GM18858 (cell line): ENCODE measurements around the gene CMKLR1.

Source experiments
- ATAC-seq: cut with Tn5 transposase; IDR thresholded peaks from one replicate; pipeline ENCODE4 v1.9.1; 2021; ENCODE audit not compliant: unreplicated experiment

Gene CMKLR1, protein sequence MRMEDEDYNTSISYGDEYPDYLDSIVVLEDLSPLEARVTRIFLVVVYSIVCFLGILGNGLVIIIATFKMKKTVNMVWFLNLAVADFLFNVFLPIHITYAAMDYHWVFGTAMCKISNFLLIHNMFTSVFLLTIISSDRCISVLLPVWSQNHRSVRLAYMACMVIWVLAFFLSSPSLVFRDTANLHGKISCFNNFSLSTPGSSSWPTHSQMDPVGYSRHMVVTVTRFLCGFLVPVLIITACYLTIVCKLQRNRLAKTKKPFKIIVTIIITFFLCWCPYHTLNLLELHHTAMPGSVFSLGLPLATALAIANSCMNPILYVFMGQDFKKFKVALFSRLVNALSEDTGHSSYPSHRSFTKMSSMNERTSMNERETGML

GRCh38 chr12:108338915-108339657 is at the start of gene CMKLR1:
Gene CMKLR1 (minus strand): TSS chr12:108339311. CDS start chr12:108293591, 45,720 bp downstream.
- ATAC-seq = no peak

- ATAC-seq = no peak
Observed at GRCh38 chr12:108387771-108388170, 48.7 kb upstream of the CMKLR1 start.

DNA sequence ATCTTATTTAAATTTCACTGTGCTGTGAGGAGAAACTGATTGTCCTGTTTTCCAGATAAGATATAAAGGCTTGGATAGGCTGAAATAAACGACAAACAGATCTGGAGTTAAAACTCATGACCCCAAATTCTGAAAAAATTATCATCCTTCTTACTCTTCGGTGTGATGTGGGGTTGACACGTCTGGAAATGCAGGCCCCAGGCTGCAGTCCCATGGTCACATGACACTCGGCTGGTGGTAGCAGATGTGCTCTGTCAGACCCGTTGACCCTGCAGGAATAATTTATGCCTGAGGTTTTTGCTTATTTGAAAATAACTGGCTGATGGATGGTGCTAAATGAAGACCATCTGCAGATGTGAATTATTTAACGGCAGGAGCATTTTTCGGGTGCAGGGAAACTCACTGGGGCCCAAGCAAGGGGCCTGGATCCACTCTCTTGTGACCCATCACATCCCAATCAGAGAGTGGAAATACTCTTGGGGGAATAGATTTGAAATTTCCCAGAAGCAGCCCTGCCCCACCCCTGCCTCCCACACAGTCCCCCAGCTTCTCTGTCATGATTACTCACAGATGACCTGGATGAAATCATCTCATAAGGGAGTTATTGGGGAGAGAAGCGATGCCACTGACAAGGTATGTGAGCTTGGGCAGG is 47.7 kb upstream of the CMKLR1 start:
- ATAC-seq = no peak

GRCh38 chr12:108382437-108382801 is 43.3 kb upstream of the CMKLR1 start:
- no peak for ATAC-seq

DNA sequence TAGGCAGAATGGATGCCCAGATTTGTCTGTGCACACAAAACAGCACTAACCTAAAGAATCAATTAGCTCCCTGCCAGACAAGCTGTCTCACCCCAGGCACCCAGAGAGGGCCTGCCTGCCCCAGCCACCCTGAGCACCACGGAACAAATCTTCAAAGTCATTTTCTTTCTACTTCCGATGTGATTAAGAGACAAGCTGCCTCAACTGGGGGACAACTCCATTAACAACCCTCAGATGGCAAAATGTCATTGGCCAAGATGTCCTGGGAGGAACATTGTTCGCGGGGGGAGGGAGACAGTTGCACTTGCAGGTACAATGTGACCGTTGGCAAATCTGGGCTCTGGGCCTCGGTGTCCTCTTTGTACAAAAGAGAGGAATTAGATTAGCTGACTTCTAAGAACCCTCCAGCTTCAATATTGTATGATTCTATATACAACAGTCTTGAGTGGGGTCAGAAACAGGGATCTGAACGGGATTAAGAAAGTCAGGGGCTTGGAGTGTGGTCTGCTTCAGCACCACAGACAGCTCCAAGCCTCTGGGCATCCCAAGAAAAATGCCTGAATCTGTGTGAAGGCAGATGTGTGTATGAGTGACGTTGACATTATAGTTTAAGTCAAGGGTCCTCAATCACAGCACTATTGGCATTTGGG is 42.8 kb upstream of the CMKLR1 start:
- ATAC-seq = no peak

DNA sequence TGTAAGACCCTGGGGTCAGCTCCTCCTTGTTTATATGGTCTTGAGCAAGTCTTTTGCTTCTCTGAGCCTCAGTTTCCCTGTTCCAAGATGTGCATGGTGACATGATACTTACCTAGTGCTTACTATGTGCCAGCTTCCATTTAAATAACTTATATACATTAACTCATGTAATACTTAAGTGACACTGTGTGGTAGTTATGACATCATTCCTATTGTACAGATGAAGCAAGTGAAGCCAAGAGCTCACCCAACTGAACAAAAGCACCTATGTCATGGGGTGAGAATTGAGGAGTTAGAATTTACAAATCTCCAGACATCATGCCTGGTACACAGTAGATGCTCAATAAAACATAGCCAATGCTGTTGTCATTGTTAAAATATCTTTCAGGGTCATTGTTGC is 41.3 kb upstream of the CMKLR1 start:
- no peak for ATAC-seq

DNA sequence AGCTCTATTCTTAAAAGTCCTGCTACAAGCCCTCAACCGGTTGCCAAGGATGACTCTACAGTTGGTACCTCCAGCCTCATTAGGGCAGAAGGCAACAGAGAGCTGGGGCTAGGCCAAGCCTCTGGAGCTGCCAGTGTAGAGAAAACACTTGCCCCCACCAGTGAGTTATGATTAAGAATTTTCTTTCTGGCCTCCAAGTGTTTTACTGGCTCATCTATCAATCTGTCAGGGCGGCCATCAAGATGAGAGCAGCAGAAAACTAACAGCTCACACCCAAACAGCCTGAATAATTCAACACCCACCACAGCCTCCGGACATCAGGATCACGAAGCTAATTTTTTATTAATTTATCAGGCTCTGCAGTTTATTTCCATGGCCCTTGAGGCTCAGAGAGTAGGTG is 40.7 kb upstream of the CMKLR1 start:
- ATAC-seq = no peak

GRCh38 chr12:108378926-108379325 is 39.8 kb upstream of the CMKLR1 start:
- ATAC-seq = no peak

- ATAC-seq = no peak
Observed at GRCh38 chr12:108377260-108377659, 38.1 kb upstream of the CMKLR1 start.

GRCh38 chr12:108375986-108376663 is 37.0 kb upstream of the CMKLR1 start:
- no peak for ATAC-seq

DNA sequence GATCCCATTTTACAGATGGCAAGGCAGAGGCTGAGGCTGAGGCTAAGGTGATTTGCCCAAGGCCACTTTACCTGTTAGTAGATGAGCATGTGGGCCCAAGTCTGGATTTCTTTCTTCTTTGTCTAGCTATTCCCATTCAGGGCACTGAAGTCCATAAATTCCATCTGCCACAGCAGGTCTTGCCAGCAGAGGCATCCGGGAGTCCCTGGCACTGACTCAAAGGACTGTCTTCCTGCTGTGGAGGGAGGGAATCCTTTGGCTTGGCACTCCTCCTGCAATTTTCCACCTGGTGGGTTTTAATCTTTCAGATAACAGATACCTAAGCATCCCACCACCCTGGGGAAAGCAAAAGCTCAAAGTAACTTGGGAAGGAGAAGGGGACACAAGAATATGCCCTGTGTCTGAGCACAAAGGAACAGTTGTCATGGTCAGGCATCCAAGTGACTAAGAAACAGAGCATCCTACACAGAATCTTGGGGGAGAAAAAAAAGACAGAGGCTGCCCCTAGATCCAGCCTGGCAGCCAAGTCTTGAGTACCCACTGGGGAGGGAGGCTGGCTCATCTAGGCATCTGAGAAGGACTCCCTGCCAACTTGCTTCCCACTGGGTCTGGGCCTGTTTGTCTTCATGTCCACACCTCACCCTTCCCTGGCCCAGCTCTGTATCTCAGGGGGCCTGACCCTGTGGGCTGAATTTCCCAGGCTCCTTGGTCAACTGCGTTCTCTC is 35.6 kb upstream of the CMKLR1 start:
- no peak for ATAC-seq

DNA sequence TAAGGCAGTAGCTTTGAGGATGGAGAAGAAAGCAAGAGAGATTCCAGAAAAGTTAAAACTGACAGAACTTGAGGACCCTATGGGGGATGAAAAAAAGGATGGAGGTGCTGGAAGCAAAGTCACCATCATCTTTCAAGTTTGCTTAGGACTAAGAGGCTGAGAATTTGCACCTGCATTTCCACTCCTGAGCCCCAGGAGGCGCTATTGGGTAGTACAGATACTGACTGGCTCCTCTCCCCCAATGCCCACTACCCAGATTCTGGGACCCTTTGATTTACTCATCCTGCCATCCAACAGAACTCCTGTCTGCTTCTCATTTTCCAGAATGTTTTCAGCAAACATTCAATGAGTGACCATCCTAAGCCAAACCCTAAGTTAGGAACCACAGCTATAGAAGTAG is 34.0 kb upstream of the CMKLR1 start:
- ATAC-seq = no peak

DNA sequence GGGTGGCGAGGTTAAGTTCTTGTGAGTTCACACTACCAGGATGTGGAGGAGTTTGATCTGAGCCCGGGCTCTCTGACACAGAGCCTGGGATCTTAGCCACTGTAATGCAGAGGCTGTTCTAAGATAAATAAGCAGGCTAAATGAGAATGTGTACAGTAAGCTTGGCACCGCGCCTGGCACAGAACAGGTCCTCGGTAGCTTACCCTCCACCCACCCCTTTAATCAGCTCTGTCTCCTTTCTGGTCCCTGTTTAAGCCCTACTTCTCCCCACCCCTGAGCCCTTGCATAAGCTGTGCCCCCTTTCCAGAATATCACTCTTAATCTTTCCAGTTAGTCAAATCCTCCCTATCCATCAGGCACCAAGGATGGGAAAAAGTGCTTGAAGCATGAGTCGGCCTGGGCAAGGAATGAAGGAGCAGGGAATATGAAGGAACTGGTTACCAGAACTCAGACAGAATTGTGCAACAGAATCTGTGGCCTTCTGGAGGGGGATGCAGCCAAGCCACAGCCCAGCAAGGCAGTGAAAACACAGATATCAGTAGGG is 32.8 kb upstream of the CMKLR1 start:
- no peak for ATAC-seq

GRCh38 chr12:108370415-108370814 is 31.3 kb upstream of the CMKLR1 start:
- ATAC-seq = no peak

DNA sequence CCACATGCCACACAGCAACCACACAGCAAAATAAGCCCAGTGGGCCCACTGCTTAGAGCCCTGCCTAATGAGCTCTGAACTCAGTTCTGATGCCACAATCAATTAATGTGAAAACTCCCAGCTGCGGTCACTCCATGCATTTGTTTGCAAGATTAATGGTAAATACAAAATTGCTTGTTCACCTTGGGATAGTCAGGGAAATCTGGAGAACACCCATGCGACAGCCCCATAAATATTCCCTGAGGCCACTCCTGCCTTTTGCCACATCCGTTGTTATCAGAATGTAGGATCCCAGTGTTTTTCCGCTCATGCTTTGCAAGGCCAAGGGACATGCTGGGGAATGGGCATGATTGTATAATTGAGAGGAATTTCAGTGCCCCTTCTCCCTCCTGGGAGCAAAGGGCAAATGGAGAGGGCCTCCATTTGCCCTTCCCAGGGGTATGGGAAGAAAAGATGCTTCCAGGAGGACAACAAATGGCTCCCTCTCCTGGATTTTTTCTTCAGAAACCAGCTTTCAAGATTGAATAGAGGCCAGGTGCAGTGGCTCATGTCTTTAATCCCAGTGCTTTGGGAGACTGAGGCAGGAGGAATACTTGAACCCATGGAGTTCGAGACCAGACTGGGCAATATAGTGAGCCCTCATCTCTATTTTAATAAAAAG is 30.8 kb upstream of the CMKLR1 start:
- no peak for ATAC-seq

GRCh38 chr12:108368089-108368488 is 29.0 kb upstream of the CMKLR1 start:
- no peak for ATAC-seq

GRCh38 chr12:108367436-108367835 is 28.3 kb upstream of the CMKLR1 start:
- ATAC-seq = no peak

DNA sequence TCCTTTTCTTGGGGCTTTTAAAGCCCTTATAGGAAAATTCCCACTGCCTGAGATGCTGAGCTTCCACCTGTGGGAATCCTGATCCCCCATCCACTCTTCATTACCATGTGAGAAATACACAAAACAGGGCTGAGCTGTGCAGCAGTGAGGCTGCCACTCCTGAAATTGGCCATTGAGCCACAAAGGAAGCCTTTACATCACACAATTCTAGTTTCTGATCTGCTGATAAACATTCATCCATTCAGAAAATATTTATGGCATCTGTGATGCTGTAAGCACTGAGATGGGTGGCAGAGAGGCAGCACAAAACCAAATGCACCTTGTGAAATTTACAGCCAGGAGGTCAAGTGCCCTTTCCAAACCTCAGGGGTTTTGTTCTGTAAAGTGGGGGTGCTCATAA is 26.2 kb upstream of the CMKLR1 start:
- ATAC-seq = no peak

DNA sequence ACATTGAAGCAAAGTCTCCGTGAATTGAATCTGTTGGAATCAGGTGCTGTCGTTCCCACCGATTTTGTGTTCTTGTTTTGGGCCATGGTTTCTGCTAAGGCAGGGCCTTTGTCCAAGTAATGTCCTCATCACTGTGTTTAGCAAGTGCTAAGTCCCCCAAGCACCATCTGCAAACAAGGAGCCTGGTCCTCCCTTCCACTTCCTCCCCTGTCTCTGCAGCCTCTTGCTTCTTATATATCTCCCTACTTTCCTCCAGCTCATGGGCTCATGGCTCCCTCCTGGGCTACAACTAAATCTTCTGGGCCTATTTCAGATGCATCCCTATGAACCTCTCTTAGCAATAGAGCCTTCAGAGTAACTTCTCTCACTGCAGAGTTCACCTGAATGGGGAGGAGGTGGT is 25.8 kb upstream of the CMKLR1 start:
- no peak for ATAC-seq
